Peyer's patch (tissue), 4 donors: ENCODE results near the gene OCRL.

Experiments used
- CTCF ChIP-seq, 6 experiments: fragments of 450-650 bp in 4 of 6; fragments of 200-600 bp in 2 of 6; sonication (generic) in 1 of 6; IDR thresholded peaks; one replicate each; pipeline ENCODE4 v1.5.1; 2017 to 2019; ENCODE audit warnings: antibody characterized with exemption in 6 of 6, mild to moderate bottlenecking in 3 of 6, moderate library complexity in 1 of 6
- POLR2A ChIP-seq, 2 donors: fragments of 450-650 bp; IDR thresholded peaks; one replicate each; pipeline ENCODE4 v1.5.1; 2017; ENCODE audit warnings: antibody characterized with exemption in 2 of 2, mild to moderate bottlenecking in 2 of 2, moderate library complexity in 2 of 2

GRCh38 chrX:129634541-129634940 lies 94.5 kb downstream of the OCRL start:
- TF ChIP-seq CTCF (IDR thresholded peaks at IDR 0.05) (no peak), POLR2A (IDR thresholded peaks at IDR 0.05) (no peak)
